HuH-7 (cell line): ENCODE results near the gene BYSL.
"Not testable (repeated sequence)": the region's sequence is repeated elsewhere in the genome, so short reads cannot be mapped to it uniquely, and the experiment has no call there.

Source experiments
- DNase-seq: peaks from one replicate; pipeline ENCODE4 v3.0.0; 2011; ENCODE audit warnings: low spot score

The BYSL gene

DNA sequence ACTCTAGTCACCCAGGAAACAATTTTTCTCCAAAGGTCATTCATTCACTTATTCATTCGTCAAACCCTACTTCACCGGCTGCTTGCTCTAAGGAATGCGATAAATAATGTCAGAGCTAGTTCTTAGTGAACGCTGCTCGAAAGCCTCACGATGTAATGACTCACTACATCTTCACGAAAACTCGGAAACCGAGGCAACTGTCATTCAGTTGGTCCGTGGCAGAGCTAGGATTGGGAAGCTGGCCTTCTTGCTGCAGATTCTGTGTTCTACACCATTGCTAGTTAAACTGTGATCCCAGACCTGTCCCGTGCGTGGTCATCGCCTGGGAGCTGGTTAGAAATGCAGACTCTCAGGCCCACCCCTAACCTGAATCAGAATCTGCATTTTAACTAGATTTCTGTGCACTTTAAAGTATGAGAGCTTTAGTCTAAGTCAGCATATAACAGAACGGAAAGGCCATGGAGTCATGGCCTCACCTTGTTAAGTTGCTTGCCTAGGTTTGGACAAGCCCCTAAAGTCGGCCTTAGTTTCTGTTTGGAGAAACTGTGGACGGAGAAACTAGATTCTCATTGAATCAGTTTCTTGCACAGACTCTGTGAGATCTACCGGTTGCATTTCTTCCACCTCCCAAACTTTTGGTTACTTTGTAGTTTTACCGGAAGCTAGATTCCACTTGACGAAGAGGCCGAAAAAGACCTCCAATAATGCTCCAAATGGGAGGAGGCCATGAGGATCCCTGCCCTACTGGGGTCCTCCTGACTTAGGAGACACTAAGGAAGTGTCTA lies 21.0 kb downstream of the BYSL start:
- no peak for DNase-seq

- not testable (repeated sequence) for DNase-seq
Measured at GRCh38 chr6:41942882-41943281, 21.6 kb downstream of the BYSL start.

DNA sequence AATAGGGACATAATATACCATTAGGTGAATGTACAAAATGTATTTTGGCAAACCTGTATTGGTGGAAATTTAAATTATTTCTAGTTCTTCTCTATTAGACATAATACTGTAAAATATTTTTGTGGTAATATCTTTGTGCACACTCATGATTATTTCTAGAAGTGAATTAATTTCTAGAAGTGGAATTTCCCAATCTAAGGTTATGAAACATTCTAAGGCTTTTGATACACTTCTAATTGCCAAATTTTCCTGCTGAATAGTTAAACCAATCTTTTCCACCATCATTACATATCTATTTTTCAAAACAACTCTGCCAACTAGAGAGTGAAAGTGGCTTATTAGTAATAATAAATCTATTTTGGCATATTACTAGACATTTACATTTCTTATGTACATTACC lies 22.2 kb downstream of the BYSL start:
- no peak for DNase-seq

DNA sequence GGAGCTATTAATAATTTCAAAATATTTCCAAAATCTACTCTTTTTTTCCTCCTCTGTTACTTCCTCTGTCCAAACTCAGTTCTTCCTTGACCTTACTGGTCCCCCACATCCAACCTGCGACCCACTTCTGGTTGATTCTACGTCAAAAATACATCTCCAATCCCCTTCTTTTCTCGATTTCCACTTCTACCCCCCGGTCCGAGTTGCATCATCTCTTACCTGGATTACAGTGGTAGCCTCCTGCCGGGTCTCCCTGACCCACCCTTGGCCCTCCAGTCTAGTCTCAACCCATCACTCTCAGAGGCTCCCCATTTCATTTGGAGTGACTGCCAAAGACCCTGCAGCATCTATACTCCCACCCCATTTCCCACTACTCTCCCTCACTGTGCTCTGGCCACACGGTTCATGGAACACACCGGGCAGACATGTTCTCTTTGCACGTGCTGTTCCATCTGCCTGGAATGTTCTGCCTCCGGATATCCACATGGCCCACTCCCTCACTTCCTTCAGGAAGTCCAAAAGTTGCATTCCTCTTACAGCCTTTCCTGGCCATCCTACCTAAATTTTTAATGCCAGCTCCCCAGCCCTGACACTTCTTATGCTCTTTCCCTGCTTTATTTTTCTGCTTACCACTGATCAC lies 26.4 kb downstream of the BYSL start:
- no peak for DNase-seq

GRCh38 chr6:41954668-41955067 lies 33.4 kb downstream of the BYSL start:
- no peak for DNase-seq

DNA sequence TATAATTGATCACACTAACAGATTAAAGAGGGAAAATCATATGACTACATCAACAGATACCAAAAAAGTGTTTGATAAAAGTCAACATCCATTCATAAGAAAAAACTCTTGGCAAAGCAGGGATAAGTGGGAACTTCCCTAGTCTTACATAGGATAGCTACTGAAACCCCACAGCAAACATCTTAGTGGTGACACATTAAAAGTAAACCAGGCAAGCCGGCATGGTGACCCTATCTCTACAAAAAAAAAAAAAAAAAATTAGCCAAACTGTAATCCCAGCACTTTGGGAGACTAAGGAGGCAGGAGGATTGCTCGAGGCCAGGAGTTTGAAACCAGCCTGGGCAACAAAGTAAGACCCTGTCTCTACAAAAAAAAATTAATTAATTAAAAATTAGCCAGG lies 34.1 kb downstream of the BYSL start:
- no peak for DNase-seq

DNA sequence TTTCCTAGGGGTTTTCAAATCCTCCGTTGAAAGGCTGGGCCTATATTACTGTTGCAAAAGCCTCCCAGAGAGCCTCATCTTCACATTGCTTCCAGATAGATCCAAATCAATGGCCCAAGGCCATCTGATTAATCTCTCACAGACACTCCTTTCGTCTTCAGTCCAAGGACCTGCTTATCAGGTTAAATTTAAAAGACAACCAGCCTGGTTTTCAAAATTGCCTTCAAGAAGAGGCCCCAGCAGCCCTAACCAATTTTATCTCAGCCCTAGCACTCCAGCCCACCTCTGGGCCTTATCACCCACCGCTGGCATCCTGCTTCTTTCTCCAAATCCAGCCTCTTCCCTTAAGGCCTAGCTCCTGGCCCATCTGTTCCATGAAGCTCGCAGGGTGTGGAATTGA lies 35.8 kb downstream of the BYSL start:
- DNase-seq, result no peak

- no peak for DNase-seq
Measured at GRCh38 chr6:41958022-41958856, 36.9 kb downstream of the BYSL start.

- no peak for DNase-seq
Measured at GRCh38 chr6:41960028-41960427, 38.7 kb downstream of the BYSL start.

DNA sequence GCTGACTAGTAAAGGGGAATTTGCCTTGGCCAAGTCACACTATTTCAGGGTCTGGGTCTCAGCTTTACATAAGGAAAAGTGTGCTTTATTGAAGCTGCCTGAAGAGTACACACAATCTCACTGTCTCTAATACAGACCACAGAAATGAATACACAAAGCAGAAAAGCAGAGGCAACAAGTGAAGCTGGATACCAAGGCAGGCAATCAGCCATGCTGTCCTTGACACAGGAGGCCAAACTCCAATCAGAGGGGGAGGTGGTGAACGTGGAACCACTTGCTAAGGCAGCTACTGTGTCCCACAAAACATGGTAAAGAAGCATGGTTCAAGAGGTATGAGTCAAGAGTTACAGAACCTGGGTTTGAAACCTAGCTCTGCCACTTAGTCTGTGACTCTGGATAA lies 42.1 kb downstream of the BYSL start:
- no peak for DNase-seq

- no peak for DNase-seq
Measured at GRCh38 chr6:41964201-41964887, 43.0 kb downstream of the BYSL start.

DNA sequence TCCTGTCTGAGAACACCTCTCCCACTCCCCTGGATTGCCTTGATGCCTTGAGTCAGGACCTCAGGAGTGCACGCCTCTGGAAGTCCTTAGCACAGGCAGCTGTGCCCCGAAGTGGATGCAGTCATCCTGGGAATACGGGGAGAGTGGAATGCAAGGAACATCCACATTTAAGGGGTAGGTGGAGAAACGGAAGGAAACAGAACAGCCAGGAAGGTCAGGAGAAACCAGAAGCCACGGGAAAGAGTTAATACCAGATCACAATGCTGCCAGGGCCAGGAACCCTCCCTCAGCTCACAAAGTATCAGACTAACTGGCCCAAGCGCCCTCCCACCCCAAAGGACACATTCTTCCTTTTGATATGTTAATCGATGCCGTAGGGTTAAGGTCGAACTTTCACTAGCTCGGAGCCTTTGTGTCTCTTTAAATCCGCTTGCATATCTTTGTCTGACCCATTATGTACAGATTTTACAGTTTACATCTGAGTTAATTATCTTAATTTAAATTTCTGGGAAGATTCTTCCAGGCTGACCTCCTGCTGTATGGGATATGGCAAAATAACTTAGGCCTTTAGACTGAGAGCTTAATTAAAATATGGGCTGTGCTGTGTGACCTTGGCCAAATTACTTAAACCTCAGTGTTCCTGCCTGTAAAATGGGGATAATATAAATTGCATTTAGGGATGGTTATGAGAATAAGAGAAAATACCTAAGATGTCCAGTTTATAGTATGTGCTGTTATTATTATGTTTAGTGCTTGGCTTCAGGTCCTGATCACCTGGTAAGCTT lies 44.3 kb downstream of the BYSL start:
- DNase-seq, result no peak

DNA sequence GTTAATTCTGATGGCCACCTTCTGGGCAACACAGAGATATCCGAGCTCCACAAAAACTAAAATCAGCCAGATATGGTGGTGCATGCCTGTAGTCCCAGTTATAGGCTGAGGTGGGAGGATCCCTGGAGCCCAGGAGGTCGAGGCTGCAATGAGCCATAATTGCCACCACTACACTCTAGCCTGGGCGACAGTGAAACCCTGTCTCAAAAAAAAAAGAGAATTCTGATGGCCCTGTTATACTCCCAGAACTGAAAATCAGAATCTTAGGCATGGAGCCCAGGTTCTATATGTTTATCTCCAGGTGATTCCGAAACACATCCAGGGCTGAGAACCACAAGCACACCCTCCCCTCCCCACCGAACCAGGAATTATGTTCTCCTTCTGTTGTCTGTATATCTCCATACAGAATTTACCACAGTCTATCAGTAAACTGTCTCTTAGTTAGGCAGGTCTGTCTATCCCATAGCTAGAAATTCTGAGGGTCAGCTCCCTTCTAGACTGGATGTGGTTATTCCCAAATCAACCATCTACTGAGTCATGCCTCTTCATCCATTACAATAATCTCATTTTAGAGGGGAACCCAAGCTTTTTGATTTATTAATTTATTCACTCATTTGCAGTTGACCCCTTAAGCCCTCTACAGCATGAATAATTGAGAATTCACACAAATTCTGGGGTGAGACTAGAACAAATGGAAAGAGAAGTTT lies 45.1 kb downstream of the BYSL start:
- DNase-seq, result no peak

GRCh38 chr6:41966961-41967311 lies 45.6 kb downstream of the BYSL start:
- DNase-seq, result no peak

- no peak for DNase-seq
Measured at GRCh38 chr6:41967312-41968287, 46.3 kb downstream of the BYSL start.

DNA sequence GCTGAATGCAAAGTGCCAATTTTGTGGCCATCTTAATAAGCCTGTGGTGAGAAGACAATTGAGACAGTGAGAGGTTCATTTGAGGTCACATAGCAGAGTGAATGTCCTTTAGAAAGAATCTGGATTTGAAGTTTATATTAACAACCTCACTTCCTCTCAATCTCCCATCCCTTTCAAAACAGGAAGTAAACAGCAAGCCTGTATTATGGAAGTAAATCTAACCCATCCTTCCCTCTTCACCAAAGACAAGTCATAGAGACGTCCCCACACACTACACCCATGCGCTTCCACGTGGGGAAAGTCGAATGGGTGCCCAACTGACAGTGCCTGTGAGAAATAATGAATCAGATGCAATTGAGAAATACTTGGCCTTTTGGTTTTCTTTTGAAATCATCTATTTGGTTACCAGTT lies 49.1 kb downstream of the BYSL start:
- no peak for DNase-seq

DNA sequence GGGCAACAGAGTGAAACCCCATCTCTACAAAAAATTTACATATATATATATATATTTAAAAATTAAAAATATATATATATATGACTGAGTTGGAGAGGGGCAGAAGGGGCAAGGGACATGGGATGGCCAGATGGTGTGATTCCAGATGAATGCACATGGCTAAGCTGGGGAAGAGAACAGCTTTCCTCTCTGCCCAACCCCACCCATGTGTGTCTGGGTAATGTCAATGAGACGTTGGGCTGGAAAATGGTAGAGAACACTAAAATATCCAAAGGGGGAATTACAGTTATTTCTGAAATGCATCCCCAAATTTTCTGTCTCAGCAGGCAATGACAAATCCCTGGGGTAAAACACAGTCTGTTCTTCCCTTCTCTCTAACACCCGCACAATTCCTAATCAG lies 51.5 kb downstream of the BYSL start:
- DNase-seq, result no peak

DNA sequence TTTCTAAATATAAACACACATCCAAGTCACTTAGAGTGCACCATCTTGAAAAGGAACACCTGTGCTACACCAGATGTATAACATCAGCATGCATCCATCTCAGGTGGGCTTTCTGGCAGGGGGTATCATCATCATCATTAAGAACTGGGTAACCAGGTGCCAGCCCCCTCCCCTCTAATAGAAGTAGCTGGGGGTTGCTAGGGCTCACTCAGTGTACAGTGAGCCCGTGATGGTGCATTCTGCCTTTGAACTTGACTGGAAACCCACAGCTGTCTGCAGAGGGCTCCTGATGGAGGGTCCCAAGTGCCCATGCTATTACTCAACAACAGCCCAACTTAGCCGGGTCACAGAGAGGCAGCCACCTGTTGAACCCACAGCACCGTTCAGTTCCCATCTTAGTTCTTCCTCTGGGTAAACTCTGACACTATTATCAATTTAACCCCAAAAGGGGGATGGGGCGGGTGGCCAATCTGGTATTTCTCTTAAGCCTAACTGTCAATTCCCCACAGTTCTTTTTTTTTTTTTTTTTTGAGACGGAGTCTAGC lies 53.1 kb downstream of the BYSL start:
- DNase-seq, result no peak

DNA sequence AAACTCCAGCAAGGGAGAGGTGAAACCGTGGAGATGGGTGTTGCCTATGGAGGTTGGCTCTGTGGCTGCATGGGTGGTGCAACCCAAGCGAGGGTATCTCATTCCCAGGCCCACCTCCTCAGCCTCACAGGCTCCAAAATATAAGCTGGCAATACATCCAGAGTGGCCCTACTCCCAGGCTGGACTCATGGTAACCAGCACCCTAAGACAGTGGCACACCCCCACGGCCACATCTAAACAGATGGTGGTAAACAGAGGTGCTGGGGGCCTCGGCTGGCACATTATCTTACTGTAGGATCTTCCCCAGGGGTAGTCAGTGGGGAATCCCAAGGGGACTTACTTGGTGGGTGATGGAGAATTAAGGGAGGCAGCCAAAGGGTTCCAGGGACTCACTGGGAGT lies 54.0 kb downstream of the BYSL start:
- DNase-seq, result no peak
